HG03571 (cell line): Measurements from ENCODE around the gene TANGO2.

Experiments used
- ATAC-seq: cut with Tn5 transposase; IDR thresholded peaks from one replicate; pipeline ENCODE4 v1.9.1; 2021; ENCODE audit not compliant: unreplicated experiment

TANGO2 gene

GRCh38 chr22:20113551-20114310 is 92.8 kb downstream of the TANGO2 start:
- no peak for ATAC-seq

- no peak for ATAC-seq
Measured at GRCh38 chr22:20114506-20115475, 93.9 kb downstream of the TANGO2 start.

DNA sequence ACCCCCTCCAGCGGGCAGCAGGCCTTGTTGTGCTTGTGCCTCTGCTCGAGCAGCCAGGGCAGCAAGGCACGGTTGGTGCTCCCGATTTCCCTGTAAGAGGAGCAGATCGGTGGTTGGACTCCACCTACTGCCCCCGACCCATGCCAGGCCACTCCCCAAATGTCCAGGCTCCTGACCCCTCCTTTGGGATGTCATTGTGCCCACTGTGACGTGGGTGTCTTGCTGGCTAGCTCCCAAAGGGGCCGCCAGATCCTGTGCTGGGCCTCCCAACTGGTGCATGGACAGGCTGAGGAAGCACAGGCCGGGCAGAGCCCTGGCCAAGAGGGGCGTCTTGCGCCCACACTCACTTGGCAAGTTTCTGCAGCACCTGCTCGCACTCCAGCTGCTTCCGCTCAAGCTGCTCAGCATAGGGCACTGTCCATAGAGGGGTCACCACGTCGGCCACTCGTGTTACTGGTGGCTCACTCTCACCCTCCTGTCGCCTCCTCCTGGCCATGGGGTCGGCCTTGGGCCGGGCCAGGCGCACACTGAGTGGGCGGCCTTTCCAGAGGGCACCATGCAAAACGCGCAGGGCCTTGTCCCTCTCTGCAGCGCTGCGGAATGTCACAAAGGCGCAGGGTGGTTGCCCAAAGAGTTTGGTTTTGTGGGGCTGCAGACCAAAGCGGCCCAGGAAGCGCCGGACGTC is 94.9 kb downstream of the TANGO2 start, which contains the start of gene RANBP1:
Gene RANBP1, plus strand, starts transcription at position 414 of the 685 bp plus-strand sequence. Its CDS starts 81 bp downstream, at position 495.
- ATAC-seq = no peak

DNA sequence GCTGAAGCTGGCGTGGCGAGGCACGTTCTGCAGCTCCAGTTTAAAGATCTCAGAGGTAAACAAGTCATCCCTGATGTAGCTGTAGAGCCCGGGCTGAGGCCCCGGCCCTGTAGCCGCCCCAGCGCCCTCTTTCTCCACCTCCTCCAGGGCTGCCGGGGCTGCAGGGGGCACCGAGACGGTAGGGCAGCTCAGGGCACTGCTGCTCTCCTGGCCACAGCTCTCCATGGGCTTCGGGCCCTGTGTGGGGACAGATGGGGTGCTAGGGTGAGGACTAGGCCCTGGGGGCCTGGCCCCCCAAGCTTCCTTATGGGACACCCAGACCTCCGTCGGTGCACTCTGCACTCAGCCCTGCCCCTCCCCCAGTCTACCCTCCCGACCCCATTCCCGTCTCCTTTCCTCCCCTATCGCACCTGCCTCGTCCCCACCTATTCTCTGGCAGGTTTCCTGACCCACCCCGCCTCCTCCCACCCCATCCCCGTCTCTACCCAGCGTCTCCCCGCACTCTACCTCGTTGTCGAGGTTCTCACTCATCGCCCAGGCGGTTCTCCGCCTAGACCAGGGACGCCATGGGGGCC is 95.6 kb downstream of the TANGO2 start:
- ATAC-seq = no peak
